ENCODE results near the gene B4GALT1.

The B4GALT1 gene, protein sequence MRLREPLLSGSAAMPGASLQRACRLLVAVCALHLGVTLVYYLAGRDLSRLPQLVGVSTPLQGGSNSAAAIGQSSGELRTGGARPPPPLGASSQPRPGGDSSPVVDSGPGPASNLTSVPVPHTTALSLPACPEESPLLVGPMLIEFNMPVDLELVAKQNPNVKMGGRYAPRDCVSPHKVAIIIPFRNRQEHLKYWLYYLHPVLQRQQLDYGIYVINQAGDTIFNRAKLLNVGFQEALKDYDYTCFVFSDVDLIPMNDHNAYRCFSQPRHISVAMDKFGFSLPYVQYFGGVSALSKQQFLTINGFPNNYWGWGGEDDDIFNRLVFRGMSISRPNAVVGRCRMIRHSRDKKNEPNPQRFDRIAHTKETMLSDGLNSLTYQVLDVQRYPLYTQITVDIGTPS

DNA sequence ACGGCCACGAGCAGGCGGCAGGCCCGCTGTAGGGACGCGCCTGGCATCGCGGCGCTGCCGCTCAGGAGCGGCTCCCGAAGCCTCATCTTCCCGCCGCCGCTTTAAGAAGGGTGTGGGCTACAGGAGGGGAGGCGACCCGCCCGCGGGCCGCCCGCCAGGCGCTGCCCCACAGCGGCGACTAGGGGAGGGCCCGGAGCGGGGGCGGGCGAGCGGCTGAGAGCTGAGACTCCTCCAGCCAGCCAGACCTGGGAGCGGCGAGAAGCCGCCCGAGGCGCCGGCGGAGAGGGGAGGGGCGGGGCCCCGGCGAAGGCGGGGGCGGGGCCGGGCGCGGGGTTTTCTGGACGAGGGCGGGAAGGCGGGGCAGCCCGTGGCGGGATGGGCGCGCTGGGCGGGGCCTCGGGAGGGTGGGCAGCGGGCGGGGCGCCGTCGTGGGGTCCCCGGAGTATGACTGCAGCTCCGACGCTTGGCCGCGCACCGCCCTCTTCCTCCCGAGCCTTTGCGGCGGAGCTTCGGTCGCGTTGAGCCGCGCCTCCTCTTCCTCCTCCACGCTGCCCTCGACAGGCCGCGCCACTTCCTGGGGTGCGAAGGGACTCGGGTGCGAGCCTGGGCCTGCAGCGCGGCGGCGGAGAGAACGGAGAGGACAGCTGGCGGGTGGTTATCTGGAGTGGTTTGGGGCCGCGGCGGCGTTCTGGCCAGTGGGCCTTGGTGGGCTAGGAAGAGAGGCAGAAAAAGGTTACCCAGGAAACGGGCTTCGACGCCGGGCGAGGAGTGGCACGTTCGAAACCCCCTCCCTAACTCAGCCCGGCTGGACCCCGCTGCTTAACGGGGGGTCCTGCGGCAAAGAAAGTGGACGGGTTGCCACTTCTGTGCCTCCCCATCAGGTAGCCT, at the start of gene B4GALT1:
Gene B4GALT1, minus strand, starts transcription at position 253 of the 888 bp plus-strand sequence. Its CDS starts 167 bp downstream, at position 86.
- peak within 1 kb of the TSS; percentile 98 for H3K27ac ChIP-seq
- DNase-seq (ENCODE audit: low read depth, low spot score) = peak; percentile 61

DNA sequence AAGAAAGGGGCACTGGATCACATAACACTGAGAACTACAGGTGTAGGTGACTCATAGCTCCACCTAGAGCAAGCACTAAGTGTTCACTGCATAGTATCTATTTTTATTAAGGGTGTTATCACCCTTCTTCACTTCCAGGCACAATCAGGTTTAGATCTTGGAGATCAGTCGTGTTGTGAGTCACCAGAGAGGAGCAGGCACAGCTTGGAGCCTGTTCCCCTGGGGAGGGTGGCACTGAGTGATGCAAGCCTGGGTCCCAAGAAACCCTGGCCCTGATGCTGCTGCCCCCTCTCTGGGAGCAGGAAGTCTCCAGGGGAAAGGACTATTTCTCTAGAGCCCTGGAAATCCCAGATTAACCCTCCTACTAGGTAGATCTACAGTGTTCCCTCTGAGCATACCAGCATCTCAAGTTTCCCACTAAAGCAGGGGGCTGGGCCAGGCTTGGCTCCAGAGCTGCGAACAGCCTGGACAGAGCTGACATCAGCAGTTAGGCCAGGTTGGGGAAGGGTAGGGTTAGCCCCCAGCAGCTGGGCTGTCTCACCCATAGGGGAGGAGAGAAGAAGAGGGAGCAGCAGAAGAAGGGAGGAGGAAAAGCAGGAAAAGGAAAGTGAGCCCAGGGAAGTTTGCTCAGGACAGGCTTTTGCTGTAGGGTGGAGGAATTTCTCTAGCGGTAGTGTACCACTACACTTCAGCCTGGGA, 44.7 kb upstream of the B4GALT1 start:
- DNase-seq (ENCODE audit: low read depth, low spot score) = no peak
- peak overlapping the region; percentile 44 for H3K27ac ChIP-seq

DNA sequence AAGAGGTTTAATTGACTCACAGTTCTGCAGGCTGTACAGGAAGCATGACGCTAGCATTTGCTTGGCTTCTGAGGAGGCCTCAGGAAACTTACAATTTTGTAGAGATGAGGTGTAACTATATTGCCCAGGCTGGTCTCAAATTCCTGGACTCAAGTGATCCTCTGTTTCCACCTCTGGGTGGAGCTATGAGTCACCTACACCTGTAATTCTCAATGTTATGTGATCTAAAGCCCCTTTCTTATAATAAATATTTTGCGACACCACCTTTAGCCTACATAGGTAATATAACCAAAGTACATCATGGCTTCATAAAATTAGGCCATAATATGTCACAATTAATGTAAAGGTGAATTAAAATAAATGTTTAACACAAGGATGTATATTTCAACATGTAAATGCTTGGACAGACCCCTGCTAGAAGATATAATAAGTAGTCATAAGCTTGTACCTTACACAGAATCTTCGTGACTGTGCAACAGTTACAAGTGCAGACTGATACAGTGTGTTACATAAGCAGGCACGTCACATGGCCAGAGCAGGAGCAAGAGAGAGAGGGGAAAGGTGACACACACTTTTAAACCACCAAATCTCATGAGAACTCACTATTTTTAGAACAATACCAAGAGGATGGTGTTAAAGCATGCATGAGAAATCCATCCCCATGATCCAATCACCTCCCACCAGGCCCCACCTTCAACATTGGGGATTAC, 43.0 kb upstream of the B4GALT1 start:
- no peak for DNase-seq (ENCODE audit: low read depth, low spot score)
- H3K27ac ChIP-seq = no peak overlapping the region

DNA sequence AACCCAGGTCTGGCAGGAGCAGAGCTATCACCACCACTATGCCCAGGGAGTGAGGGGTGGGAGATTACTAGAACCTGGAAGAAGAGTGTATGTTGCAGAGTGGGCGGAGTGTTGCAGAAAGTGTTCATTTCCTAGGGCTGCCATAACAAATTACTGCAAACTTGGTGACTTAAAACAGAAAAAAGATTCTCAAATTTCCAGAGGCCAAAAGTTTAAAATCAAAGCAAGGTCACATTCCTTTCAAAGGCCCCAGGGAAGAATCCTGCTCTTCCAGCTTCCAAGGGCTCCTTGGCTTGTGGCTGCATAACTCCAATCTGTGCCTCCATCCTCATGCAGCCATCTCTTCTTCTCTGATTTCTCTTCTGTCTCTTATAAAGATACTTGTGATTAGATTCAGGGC, 42.3 kb upstream of the B4GALT1 start:
- H3K27ac ChIP-seq = no peak overlapping the region
- DNase-seq (ENCODE audit: low read depth, low spot score) = no peak

DNA sequence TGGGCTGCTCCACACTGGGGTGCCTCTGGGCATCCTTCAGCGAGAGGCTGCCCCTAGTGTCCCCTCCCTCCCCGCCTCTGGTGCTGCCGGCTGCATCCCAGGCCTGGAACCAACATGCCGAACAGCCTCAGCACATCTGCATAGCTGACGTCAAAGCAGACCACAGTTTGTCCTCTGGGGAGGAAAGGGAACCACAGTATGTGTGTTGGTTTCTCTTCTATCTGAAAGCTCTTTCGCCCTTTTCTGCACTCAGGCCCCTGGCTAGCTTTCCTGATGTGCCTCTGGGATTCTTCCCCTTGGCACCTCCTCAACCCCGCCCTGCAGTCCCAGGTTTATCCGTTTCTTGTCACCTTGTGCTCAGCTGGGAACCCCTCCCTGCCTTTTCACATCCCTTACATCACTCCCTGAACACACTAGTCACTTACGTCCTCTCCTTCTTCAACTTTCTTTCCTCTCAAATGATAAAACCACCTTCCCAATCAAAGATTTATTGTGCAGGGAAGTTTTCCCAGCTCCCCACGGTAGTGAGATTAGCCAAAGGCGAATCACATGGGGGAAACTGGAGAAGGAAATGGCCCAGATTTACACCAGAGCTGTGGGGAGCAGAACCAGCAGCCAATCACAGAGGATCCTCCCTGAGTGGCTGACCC, 35.5 kb upstream of the B4GALT1 start:
- no peak overlapping the region for H3K27ac ChIP-seq
- no peak for DNase-seq (ENCODE audit: low read depth, low spot score)

DNA sequence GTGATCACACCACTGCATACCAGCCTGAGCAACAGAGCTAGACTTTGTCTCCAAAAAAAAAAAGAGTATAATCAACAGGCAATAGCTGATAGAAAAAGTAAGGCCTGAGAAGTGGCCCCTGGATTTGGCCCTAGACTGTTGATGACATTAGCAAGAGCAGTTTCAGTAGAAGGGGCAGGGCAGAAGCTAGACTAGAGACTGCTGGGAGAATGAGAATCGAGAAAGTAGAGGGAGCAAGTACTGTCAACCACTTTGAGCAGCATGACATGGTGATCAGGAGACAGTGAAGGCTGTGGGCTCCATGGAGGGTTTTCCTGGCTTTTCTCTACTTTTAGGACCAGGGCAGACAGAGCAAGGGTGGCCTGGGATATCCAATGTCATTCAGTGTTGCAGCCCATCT, 34.9 kb upstream of the B4GALT1 start:
- DNase-seq (ENCODE audit: low read depth, low spot score) = no peak

DNA sequence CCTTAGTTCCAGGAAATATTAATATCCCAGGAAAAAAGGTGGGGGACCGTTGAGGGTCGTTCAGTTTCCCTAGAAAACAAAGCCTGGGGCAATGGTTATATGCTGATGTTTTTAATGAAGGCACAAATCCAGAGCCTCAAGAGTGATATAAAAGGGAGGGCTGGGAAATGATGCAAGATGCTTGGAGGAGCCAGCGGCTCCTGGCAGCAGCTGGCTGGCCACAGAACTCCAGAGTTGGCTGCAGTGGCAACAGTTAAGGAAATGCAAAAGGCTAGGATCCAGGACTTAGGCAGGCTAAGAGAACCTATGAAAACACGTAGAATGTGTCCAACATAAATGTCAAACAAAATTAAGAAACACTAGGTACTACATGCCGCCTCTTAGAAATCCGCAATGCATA, 31.0 kb upstream of the B4GALT1 start:
- DNase-seq (ENCODE audit: low read depth, low spot score) = no peak
- peak overlapping the region; percentile 29 for H3K27ac ChIP-seq

More for the DNA sequence above, 34.9 kb upstream of the B4GALT1 start:
- H3K27ac ChIP-seq = no peak overlapping the region

DNA sequence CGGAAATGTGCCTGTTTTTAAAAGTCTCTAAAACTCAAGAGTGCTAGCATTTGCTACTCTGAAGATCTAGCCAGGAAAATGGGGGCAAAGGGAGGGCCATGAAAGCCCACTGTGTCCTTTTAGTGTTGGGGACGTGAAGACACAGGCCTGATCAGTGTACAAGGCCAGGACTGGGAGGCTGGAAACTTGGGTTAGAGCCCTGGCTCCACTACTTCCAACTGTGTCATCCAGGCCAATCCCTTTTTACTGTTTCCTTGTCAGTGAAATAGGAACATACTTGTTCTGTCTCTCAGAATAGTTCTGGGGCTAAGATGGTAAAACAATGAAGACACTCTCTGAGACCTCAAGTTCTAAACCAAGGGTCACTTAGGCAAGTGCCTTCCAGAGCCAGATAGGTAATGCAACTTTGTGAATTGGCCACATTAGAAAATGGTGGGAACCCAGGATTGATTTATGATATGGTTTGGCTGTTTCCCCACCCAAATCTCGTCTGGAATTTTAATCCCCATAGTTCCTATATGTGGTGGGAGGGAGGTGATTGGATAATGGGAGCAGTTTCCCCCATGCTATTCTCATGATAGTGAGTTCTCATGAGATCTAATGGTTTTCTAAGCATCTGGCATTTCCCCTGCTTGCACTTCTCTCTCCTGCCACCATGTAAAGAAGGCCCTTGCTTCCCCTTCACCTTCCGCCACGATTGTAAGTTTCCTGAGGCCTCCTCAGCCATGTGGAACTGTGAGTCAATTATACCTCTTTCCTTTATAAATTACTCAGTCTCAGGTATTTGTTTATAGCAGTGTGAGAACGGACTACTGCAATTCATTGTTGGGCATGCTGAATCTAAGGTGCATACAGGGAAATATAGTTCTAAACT, 30.4 kb upstream of the B4GALT1 start:
- DNase-seq (ENCODE audit: low read depth, low spot score) = no peak
- peak overlapping the region; percentile 29 for H3K27ac ChIP-seq

DNA sequence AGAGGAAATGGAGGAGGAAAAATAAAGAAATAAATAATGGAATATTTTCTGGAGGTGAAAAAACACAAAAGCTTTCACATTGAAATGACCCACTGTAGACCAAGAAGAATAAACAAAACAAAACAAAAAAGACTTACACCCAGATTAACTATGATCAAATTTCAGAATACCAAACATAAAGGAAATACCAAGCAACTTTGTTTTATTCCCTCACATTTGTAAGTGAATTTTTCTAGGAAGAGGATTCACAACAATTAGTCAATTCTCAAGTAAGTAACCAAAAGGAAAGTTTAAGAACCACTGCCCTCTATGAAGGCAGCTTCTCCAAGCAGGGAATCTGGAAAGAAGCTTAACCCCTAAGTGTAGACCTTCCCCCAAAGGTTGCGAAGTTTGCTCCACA, 29.6 kb upstream of the B4GALT1 start:
- no peak for DNase-seq (ENCODE audit: low read depth, low spot score)
- H3K27ac ChIP-seq = no peak overlapping the region

DNA sequence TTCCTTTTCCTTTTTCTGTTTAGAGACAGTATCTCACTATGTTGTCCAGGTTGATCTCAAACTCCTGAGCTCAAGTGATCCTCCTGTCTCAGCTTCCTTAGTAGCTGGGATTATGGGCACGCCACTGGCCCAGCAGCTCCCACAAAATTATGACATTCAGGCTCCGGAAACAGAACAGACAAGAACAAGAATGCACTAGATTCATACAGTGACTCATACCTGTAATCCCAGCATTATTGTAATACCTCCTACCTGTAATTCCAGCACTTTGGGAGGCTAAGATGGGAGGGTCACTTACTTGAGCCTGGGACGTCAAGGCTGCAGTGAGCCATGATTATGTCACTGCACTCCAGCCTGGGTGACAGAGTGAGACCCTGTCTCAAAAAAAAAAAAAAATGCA, 26.7 kb upstream of the B4GALT1 start:
- H3K27ac ChIP-seq = peak overlapping the region; percentile 54
- DNase-seq (ENCODE audit: low read depth, low spot score) = no peak

DNA sequence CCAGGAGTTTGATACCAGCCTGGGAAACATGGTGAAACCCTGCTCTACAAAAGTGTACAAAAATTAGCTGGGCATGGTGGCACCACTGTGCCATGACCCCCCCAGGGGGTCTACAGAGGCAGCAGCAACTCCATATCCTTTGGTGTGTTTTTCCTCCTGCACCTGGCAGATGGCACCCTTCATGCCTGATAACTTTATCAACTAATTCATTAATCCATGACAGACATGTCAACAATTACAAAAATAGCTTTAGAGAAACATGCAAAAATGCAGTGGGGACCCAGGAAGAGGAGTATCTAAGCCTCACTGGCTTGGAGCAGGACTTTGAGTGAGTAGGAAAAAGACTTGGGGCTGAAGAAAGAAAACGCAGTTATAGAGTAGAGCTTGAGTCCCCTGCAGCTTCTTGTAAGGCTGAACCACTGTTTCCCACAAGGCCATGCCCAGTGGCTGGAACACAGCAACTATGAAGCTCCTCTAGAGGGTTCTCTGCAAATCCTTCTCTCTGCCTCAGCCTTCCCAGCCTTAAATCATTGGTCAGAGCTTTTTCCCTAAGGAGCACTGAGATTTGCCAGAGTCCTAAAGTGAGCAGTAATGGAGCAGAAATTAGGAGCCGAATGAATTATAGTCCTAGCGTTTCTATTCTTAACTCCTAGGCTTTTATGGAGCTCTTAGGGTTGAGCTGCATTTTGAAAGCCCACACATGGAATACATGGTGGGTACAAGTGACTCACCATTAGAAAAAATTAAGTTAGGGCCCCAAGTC, 25.5 kb upstream of the B4GALT1 start:
- no peak for DNase-seq (ENCODE audit: low read depth, low spot score)
- H3K27ac ChIP-seq = no peak overlapping the region

DNA sequence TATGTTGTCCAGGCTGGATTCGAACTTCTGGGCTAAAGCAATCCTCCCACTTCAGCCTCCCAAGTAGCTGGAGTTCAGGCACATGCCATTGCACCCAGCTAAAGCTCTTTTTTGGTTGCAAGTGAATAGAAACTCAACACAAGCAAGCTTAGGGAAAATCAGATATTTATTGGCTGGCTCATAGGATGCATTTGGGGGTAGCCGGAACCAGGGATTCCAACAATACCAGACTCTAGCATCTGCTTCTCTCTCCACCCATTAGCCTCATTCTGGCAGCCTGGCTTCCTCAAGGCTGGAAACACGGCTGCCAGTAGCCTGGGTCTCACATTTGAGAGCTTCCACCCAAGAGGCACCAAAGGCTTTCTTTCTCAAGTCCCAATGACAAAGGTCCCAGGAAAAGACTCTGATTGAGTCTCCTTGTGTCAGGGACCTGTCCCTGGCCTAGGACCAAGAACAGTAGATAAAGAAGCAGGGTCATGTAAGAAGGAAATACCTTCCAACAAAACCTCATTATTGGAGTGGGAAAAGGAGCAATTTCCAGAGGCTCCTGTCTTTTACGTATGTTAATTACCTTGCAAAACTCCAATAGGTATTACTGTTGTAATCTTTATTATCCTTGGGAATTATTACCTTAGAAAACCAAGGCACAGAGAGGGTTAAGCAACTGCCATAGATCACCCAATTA, 23.0 kb upstream of the B4GALT1 start:
- no peak overlapping the region for H3K27ac ChIP-seq
- DNase-seq (ENCODE audit: low read depth, low spot score) = no peak

DNA sequence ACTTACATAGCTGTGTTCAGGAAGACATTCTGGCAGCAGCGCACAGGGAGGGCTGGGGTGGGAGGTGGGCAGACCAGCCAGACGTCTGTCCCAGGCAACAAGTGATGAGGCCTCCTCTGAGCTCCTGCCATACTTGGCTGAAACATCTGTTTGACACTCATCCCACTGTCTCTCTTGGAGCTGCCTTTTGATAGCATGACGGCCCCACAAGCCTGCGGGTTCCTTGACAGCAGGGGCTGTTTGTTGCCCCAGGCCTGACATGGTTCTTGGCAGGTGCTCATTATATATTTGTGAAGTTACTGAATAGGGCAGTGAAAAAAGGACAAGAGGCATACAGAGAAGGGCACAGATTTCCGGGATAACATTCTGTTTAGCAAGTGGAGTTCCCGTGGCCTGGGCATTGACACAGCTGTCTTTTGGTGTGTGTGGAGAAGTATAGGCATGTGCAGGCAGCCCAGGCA, 22.2 kb upstream of the B4GALT1 start:
- DNase-seq (ENCODE audit: low read depth, low spot score) = no peak
- H3K27ac ChIP-seq = no peak overlapping the region

DNA sequence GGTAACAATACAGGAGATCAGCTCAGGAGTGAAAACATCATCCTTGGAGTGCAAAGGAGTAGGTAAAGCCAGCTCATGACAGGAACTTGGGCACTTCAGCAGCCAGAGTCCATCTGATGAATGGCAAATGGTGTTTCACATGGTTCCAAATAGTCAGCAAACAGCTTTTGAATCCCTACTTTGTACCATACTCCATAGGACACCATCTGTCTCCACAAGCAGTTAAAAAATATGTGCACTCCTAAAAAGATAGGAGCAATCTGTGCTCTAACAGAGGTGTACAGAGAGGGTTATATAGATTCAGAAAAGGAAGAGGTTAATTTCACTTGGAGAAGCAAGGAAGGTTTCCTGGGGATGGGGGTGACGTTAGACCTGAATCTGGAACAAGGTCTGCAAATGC, 21.6 kb upstream of the B4GALT1 start:
- H3K27ac ChIP-seq = no peak overlapping the region
- DNase-seq (ENCODE audit: low read depth, low spot score) = no peak

DNA sequence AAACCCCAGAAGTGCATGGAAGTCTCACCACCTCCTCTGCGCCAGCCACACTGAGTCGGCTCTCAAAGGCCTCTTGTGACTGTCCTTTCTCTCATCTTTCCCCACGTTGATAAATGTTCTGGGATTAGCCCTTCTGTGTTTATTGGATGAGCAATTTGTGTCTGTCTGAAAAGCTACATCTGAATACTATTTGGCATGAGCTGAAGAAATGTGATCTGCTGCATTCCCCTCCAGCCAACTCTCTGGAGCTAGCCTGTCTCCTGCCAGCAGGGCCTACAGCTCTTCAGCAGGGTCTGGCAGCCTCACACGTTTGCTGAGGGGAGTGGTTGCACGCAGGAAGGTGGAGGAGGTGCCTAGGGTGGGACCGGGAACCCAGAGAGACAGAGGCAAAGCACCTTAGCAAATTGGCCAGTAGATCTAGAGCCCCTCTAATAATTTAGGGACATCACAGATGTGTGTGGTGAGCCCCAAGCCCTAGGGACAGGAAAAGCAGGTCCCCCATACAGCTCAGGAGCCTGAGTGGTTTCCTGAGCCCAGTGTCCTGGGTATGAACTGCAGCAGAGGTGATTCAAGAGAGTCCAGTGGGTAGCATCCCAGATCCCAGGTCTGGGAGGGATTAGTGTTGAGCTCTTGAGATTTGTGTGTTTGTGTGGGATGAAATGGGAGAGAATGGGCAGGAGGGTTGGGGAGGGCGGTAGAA, 20.5 kb upstream of the B4GALT1 start:
- DNase-seq (ENCODE audit: low read depth, low spot score) = no peak
- no peak overlapping the region for H3K27ac ChIP-seq

DNA sequence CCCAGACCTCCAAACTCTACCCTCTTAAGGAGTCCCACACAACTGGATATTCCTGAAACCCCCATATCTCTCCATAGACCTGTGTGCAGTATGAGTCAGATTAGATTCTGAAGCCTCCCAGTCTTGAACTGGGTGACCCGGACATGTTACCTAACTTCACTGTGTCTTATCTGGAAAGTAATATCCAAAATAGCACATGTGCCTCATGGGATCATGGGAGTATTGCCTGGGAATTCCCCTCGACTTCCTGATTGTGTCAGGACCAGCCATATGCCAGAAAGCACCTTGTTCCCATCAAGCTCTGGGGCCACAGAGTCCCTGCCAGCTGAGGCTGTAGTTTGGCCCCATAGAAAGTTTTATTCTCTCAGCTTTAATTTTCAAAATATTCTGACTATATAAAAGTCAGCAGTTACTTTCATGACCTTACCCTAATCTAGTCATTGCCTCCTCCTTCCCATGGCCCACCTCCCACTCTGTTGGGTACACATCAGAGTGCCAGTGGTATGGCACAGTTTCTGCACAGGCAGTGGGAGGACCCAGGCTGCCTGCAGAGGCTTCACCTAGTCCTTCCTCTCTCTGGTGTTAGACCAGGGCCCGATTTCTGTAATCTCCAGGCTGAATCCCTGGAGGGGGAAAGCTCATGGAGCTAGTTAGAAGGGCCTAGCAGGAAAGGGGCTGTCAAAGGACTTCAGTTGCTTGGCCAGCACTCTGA, 19.5 kb upstream of the B4GALT1 start:
- peak overlapping the region; percentile 56 for H3K27ac ChIP-seq
- no peak for DNase-seq (ENCODE audit: low read depth, low spot score)
